HEK293T (cell line): ENCODE data around the gene ZNF630.
"Not testable (repeated sequence)": the region's sequence is repeated elsewhere in the genome, so short reads cannot be mapped to it uniquely, and the experiment has no call there.

Source experiments
- CTCF ChIA-PET: fragments of 350-600 bp; formaldehyde crosslinking; extraction: SDS; loops from one replicate; lab custom pipeline; 2021; ENCODE audit warnings: antibody characterized with exemption, inconsistent platforms; lab: Yijun Ruan, JAX
- POLR2A ChIA-PET: fragments of 350-600 bp; formaldehyde crosslinking; extraction: SDS; loops from one replicate; lab custom pipeline; 2020; ENCODE audit warnings: antibody characterized with exemption, inconsistent platforms; lab: Yijun Ruan, JAX
- DNase-seq: peaks from one replicate; pipeline ENCODE4 v3.0.0; 2012; ENCODE audit warnings: mixed read lengths; ENCODE audit errors: extremely low spot score
- ARNT ChIP-seq: fragments of 450-650 bp; IDR thresholded peaks from 2 replicates; pipeline ENCODE4 v1.6.1; 2017; ENCODE audit warnings: mild to moderate bottlenecking
- BHLHE40 ChIP-seq: fragments of 450-650 bp; IDR thresholded peaks from 2 replicates; pipeline ENCODE4 v1.6.1; 2016; ENCODE audit warnings: mild to moderate bottlenecking, moderate library complexity, borderline replicate concordance
- CTBP1 ChIP-seq: fragments of 450-650 bp; IDR thresholded peaks from 2 replicates; pipeline ENCODE4 v1.6.1; 2016; ENCODE audit warnings: borderline replicate concordance
- ELF4 ChIP-seq: fragments of 450-650 bp; IDR thresholded peaks from 2 replicates; pipeline ENCODE4 v1.6.1; 2017; ENCODE audit warnings: antibody characterized with exemption
- FOXA1 ChIP-seq: fragments of 450-650 bp; IDR thresholded peaks from 2 replicates; pipeline ENCODE4 v1.6.1; 2016; ENCODE audit warnings: mild to moderate bottlenecking
- FOXK2 ChIP-seq: fragments of 450-650 bp; IDR thresholded peaks from 2 replicates; pipeline ENCODE4 v1.6.1; 2016; ENCODE audit warnings: mild to moderate bottlenecking
- FOXM1 ChIP-seq: fragments of 450-650 bp; IDR thresholded peaks from 2 replicates; pipeline ENCODE4 v1.6.1; 2017; ENCODE audit warnings: mild to moderate bottlenecking, borderline replicate concordance
- HDGF ChIP-seq: fragments of 450-650 bp; IDR thresholded peaks from 2 replicates; pipeline ENCODE4 v1.6.1; 2017; ENCODE audit warnings: antibody characterized with exemption, borderline replicate concordance
- L3MBTL2 ChIP-seq: fragments of 450-650 bp; conservative IDR thresholded peaks from 2 replicates; pipeline ENCODE4 v1.6.1; 2016; ENCODE audit warnings: mild to moderate bottlenecking
- LEF1 ChIP-seq: fragments of 450-650 bp; IDR thresholded peaks from 2 replicates; pipeline ENCODE4 v1.6.1; 2017; ENCODE audit warnings: mild to moderate bottlenecking, borderline replicate concordance
- NFRKB ChIP-seq: fragments of 450-650 bp; IDR thresholded peaks from 2 replicates; pipeline ENCODE4 v1.6.1; 2016; ENCODE audit warnings: mild to moderate bottlenecking, moderate library complexity
- SP1 ChIP-seq: fragments of 450-650 bp; IDR thresholded peaks from 2 replicates; pipeline ENCODE4 v1.6.1; 2017
- SUZ12 ChIP-seq: fragments of 450-650 bp; IDR thresholded peaks from 2 replicates; pipeline ENCODE4 v1.6.1; 2016; ENCODE audit warnings: mild to moderate bottlenecking
- TARDBP ChIP-seq: fragments of 450-650 bp; IDR thresholded peaks from 2 replicates; pipeline ENCODE4 v1.6.1; 2016
- ZNF384 ChIP-seq: fragments of 450-650 bp; IDR thresholded peaks from 2 replicates; pipeline ENCODE4 v1.6.1; 2016
- TF ChIP-seq, protein P1 (sequence below): fragments of 450-650 bp; IDR thresholded peaks from 2 replicates; pipeline ENCODE4 v1.6.1; 2016

ZNF630 gene

DNA sequence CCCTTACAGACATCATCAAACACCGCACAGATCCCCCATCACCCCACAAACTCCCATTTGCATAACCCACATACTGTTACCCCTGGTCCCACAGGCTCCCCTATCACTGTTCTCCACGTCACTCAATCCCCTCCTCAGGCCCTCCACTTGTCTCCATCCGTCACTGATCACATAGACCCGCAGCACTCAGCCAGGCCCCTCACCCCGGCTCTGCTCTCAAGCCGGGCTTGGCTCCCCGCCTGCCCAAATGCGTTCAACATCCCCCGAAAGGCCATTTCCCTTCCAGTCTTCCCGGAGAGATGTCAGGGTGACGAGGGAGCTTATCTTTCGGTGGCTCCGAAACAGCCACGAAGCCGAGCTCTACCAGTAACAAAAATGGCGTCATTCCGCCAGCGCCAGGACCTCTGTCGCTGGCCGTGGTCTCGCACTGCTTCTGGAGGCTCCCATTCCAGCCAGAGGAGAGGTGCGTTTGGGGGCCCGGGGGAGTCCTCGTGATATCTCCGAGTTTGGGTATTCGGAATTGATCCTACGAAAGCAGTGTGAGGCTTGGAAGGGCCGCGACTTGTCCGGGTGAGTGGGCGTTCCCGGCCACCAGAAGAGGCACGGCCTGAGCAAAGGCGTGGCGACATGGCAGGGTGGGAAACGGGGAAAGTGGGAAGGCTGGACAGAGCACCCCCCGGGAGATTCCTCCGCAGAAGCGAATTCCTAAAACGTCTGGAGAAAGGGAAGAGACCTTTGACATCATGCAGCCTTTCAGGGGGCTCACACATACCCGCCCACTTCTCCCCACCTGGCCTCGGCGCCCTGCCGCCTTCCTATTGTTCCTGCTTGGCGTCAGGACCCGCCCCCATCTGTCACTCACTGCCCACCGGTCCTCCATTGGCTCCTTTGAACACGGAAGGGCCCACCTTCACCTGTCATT, at the start of gene ZNF630:
ZNF630 (minus strand) TSS at position 577 of the 922 bp plus-strand sequence. CDS start 4,754 bp downstream, outside the sequence.
- TF ChIP-seq ELF4 (no peak), FOXA1 (no peak), FOXM1 (no peak), L3MBTL2 (peak; percentile 44), CTBP1 (no peak)
- TF ChIP-seq, protein P1, sequence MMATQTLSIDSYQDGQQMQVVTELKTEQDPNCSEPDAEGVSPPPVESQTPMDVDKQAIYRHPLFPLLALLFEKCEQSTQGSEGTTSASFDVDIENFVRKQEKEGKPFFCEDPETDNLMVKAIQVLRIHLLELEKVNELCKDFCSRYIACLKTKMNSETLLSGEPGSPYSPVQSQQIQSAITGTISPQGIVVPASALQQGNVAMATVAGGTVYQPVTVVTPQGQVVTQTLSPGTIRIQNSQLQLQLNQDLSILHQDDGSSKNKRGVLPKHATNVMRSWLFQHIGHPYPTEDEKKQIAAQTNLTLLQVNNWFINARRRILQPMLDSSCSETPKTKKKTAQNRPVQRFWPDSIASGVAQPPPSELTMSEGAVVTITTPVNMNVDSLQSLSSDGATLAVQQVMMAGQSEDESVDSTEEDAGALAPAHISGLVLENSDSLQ: peak; percentile 97
- DNase-seq: peak; percentile 74
- ChIA-PET POLR2A (no interaction called here), CTCF (no interaction called here)

DNA sequence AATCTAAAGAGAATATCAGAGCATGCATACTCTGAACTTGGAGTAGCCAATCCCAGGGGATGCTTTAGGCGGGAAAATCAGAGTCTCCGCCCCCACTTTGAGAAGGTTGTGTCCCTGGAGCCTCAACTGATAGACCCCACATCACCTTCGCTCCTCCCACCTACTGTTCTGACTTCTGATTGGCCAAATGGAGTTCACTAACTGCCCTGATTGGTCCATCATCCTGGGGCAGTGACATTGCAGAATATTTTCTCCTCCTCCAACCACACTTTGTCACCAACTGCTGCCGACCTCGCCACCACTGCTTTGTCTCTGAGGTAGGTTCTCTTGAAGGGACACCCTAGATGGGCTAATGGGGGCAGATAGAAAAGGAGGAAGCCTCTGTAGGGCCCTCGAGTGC, 36.3 kb upstream of the ZNF630 start:
- no peak for TF ChIP-seq FOXK2
- no peak for DNase-seq
- CTCF ChIA-PET: no interaction called here
- POLR2A ChIA-PET: no interaction called here

DNA sequence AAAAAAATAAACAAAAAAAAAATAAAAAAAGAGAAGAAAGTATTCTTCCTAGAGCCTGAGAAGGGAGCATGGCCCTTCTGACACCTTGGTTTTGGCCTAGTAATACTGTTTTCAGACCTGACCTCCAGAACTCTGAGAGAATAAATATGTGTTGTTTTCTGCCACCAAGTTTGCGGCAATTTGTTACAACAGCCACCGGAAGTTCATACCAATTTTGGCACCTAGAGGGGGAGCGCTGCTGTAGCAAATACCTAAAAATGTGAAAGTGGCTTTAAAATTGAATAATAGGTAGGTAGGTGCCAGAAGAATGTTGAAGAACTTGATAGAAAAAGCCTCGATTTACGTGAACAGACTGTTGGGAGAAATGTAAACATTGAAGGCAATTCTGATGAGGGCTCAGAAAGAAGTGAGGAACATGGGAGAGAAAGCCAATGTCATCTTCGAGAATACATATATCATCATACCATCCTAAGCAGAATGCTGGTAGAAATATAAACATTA, 31.5 kb upstream of the ZNF630 start:
- TF ChIP-seq FOXK2: no peak
- TF ChIP-seq FOXA1: no peak
- no peak for TF ChIP-seq BHLHE40
- no peak for TF ChIP-seq SP1
- no peak for TF ChIP-seq ELF4
- TF ChIP-seq NFRKB: no peak
- no peak for TF ChIP-seq HDGF
- TF ChIP-seq, protein P1: no peak
- TF ChIP-seq ZNF384: no peak
- TF ChIP-seq FOXM1: no peak
- TF ChIP-seq SUZ12: no peak
- ChIA-PET CTCF (interaction anchor here (0.6 kb wide), 1 partner anchor 466 kb away, joined by 3 read pairs; no protein-coding TSS in a partner anchor), POLR2A (no interaction called here)
- no peak for DNase-seq

DNA sequence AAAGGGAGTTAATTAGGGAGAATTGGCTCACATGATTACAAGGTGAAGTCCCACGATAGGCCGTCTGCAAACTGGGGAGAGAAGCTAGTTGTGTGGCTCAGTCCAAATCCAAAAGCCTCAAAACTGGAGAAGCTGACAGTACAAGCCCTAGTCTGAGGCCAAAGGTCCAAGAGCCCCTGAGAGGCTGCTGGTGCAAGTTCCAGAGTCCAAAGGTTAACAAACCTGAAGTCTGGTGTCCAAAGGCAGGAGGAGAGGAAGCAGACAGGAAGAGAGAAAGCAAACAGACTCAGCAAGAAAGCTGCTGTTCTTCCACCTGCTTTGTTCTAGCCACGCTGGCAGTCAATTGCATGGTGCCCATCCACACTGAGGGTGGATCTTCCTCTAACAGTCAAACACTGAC, 30.0 kb upstream of the ZNF630 start:
- ChIA-PET CTCF (no interaction called here), POLR2A (no interaction called here)
- DNase-seq: no peak
- TF ChIP-seq, protein P1: no peak
- TF ChIP-seq SP1: no peak
- no peak for TF ChIP-seq ARNT
- no peak for TF ChIP-seq NFRKB
- no peak for TF ChIP-seq CTBP1

DNA sequence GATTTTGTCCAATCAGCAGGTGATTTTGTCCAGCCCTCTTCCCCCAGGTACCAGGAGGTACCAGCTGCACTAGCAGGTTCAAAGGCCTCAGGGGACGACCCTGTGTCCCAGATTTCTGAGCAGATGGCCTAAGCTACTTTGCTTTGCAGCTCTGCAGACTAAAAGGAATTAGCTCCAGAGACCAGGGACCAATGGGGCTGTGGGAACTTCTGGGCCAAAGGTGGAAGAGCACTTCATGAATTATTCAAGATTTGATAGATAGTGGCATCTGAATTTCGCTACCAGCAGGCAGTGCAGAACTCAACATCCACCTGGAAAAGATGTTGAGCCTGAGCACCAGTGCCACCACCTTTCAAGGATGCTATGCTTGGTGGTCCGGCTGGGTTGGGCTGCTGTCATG, 21.1 kb upstream of the ZNF630 start:
- DNase-seq, POLR2A ChIA-PET, CTCF ChIA-PET: not testable (repeated sequence)

DNA sequence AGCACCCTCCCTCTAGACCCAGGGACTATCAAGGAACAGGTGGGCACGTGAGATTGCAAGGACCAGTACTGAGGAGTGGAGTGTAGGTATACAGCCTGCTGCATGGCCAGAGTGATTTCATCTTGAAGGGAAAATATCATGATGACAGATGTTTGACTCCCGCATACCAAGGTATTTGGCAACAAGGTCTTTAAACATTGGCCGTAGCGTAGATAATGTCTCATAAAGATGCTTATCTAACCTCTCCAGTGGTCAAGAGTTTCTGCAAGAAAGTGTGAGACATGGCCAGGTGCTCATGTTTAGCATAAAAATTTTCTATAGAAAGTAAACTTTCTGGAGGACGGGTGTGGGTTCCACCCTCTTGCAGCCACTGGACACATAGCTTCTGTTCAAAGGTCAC, 18.7 kb upstream of the ZNF630 start:
- no peak for DNase-seq
- ChIA-PET CTCF (no interaction called here), POLR2A (no interaction called here)
- TF ChIP-seq FOXK2 (no peak), BHLHE40 (no peak), TARDBP (no peak), FOXA1 (no peak), HDGF (no peak), ARNT (no peak), NFRKB (no peak), LEF1 (no peak), SP1 (no peak), ELF4 (no peak)

DNA sequence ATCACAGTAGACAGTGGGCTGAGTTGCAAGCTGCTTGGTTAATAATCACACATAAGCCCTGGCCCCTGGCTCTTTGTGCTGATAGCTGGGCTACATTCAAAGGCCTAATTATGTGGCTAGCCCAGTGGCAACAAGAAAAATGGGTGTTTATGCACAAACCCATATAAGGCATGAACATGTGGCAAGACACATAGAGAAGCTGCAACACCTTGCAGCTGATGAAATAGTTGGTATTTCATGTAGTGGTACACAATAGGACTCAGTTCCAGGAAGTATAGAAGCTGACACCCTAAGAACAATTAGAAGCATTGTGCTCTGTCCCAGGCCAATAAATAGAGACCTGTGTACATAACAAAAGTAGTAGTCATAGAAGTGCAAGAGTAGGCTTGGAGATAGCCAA, 14.6 kb upstream of the ZNF630 start:
- TF ChIP-seq SUZ12 (no peak), FOXA1 (no peak), LEF1 (no peak), ARNT (no peak), FOXM1 (no peak), NFRKB (no peak), ELF4 (no peak), SP1 (no peak)
- no peak for DNase-seq
- ChIA-PET CTCF (interaction anchor here (1.0 kb wide), 1 partner anchor 33 kb away, joined by 3 read pairs; no protein-coding TSS in a partner anchor), POLR2A (no interaction called here)
